PFSK-1 (cell line): ENCODE measurements around the gene SPIRE1.

Experiments used
- POLR2AphosphoS5 ChIP-seq: IDR thresholded peaks from 2 replicates; pipeline ENCODE4 v1.6.1; 2012; ENCODE audit warnings: low read depth, mild to moderate bottlenecking, control low read depth, low read length, moderate library complexity
- REST ChIP-seq, 2 experiments: IDR thresholded peaks; 2 replicates each; pipeline versions ENCODE4 v1.6.1 to v1.8.0; 2011 to 2012; ENCODE audit warnings: low read depth in 2 of 2, low read length in 2 of 2, control low read depth in 1 of 2, inconsistent platforms in 1 of 2, mild to moderate bottlenecking in 1 of 2, moderate library complexity in 1 of 2; ENCODE audit not compliant: insufficient read depth in 1 of 2

GRCh38 chr18:12543697-12544096, 114.2 kb downstream of the SPIRE1 start:
- TF ChIP-seq POLR2AphosphoS5 (no peak), REST (IDR thresholded peaks at IDR 0.05; ENCODE audit: insufficient read depth in 1 of 2, low read depth in 2 of 2, low read length in 2 of 2) (no peak)
